ENCODE measurements around the gene ARHGAP22. TPM values are rescaled to one million over a fixed set of nuclear protein-coding genes. Genes with fewer than 3 reads are reported as not detected.
A peak's percentile ranks its signal among the peaks of the same experiment; 100 is the strongest.

ARHGAP22 gene
- polyA plus RNA-seq, 3 donors, result 1.5 to 7.8 (median 1.9) TPM

GRCh38 chr10:48533540-48533939, 71.3 kb downstream of the ARHGAP22 start:
- H3K9ac ChIP-seq (ENCODE audit: insufficient read depth, low read length, poor library complexity, severe bottlenecking), result no peak overlapping the region
- intact Hi-C loops (cut with micrococcal nuclease), result no loop called here
- H3K4me1 ChIP-seq (ENCODE audit: control insufficient read depth in 1 of 2, insufficient read depth in 2 of 2, low read length in 2 of 2), result no peaks in the 10 kb centered on the region
- WGBS (ENCODE audit: insufficient coverage), result no CpG with 5 or more reads among the region's 3 CpGs
- no peaks in the 10 kb centered on the region for H3K79me2 ChIP-seq (ENCODE audit: insufficient read depth, low read length)
- Mint-ChIP-seq H3K27me3 (ENCODE audit: low read depth in 3 of 3) (peaks cover 0 to 2% (median 2%) of the 10 kb centered on the region in 3 donors), H3K36me3 (no peaks in the 10 kb centered on the region), H3K9me3 (peaks cover 0 to 4% (median 2%) of the 10 kb centered on the region in 7 donors), H3K4me3 (no peak overlapping the region), H3K27ac (no peak overlapping the region), H3K4me1 (no peaks in the 10 kb centered on the region)
- no peak for TF ChIP-seq CTCF (IDR thresholded peaks at IDR 0.05)
- no peak for DNase-seq
- H3K27ac ChIP-seq (ENCODE audit: low read depth in 1 of 2, low read length in 2 of 2), result no peak overlapping the region
- no peaks in the 10 kb centered on the region for H3K27me3 ChIP-seq (ENCODE audit: control insufficient read depth in 2 of 2, insufficient read depth in 2 of 2, low read length in 2 of 2)
- no peaks in the 10 kb centered on the region for H3K9me3 ChIP-seq (replicated peaks in 1 of 2; ENCODE audit: control insufficient read depth in 1 of 2, insufficient read depth in 1 of 2, low read length in 2 of 2)
- H3K4me3 ChIP-seq (replicated peaks in 1 of 3; ENCODE audit: low read depth in 2 of 3, low read length in 3 of 3), result no peak overlapping the region
- no peak overlapping the region for H2AFZ ChIP-seq (ENCODE audit: insufficient read depth, low read depth, low read length, poor library complexity, severe bottlenecking)
- H3K36me3 ChIP-seq (replicated peaks in 1 of 2; ENCODE audit: control insufficient read depth in 1 of 2, insufficient read depth in 2 of 2, low read length in 2 of 2), result no peaks in the 10 kb centered on the region
- no peak overlapping the region for H3K4me2 ChIP-seq (replicated peaks; ENCODE audit: extremely low read depth, low read length, poor library complexity, severe bottlenecking)
- no peaks in the 10 kb centered on the region for H4K20me1 ChIP-seq (ENCODE audit: insufficient read depth, low read length)

GRCh38 chr10:48531486-48531885, 73.4 kb downstream of the ARHGAP22 start:
- Histone ChIP-seq H2AFZ (ENCODE audit: insufficient read depth, low read depth, low read length, poor library complexity, severe bottlenecking) (no peak overlapping the region), H3K36me3 (replicated peaks in 1 of 2; ENCODE audit: control insufficient read depth in 1 of 2, insufficient read depth in 2 of 2, low read length in 2 of 2) (no peaks in the 10 kb centered on the region), H3K9me3 (replicated peaks in 1 of 2; ENCODE audit: control insufficient read depth in 1 of 2, insufficient read depth in 1 of 2, low read length in 2 of 2) (no peaks in the 10 kb centered on the region), H4K20me1 (ENCODE audit: insufficient read depth, low read length) (no peaks in the 10 kb centered on the region), H3K4me2 (replicated peaks; ENCODE audit: extremely low read depth, low read length, poor library complexity, severe bottlenecking) (no peak overlapping the region), H3K79me2 (ENCODE audit: insufficient read depth, low read length) (no peaks in the 10 kb centered on the region), H3K27me3 (ENCODE audit: control insufficient read depth in 2 of 2, insufficient read depth in 2 of 2, low read length in 2 of 2) (no peaks in the 10 kb centered on the region), H3K4me3 (replicated peaks in 1 of 3; ENCODE audit: low read depth in 2 of 3, low read length in 3 of 3) (no peak overlapping the region), H3K27ac (ENCODE audit: low read depth in 1 of 2, low read length in 2 of 2) (no peak overlapping the region), H3K9ac (ENCODE audit: insufficient read depth, low read length, poor library complexity, severe bottlenecking) (no peak overlapping the region), H3K4me1 (ENCODE audit: control insufficient read depth in 1 of 2, insufficient read depth in 2 of 2, low read length in 2 of 2) (no peaks in the 10 kb centered on the region)
- WGBS (ENCODE audit: insufficient coverage), result 46% methylated on average over 4 of the region's 5 CpGs
- no peak for TF ChIP-seq CTCF (IDR thresholded peaks at IDR 0.05)
- peak overlapping the region in 1 of 7 donors; percentile 46 for H3K27ac Mint-ChIP-seq
- H3K27me3 Mint-ChIP-seq (ENCODE audit: low read depth in 3 of 3), result peaks cover 5 to 6% (median 5%) of the 10 kb centered on the region in 3 donors
- intact Hi-C loops (cut with micrococcal nuclease), result no loop called here
- H3K4me3 Mint-ChIP-seq, result no peak overlapping the region
- H3K4me1 Mint-ChIP-seq, result no peaks in the 10 kb centered on the region
- no peaks in the 10 kb centered on the region for H3K36me3 Mint-ChIP-seq
- no peak for DNase-seq
- peaks cover 0 to 3% (median 0%) of the 10 kb centered on the region in 7 donors for H3K9me3 Mint-ChIP-seq

All from CD14-positive monocyte (primary cell).